ENCODE measurements around the gene MEGF11.

The MEGF11 gene

GRCh38 chr15:65957451-65957850 is 296.1 kb downstream of the MEGF11 start:
- no peak for DNase-seq

- no peak for DNase-seq
Observed at GRCh38 chr15:65956899-65957298, 296.7 kb downstream of the MEGF11 start.

GRCh38 chr15:65956307-65956706 is 297.2 kb downstream of the MEGF11 start:
- DNase-seq: no peak

GRCh38 chr15:65954289-65954741 is 299.2 kb downstream of the MEGF11 start:
- no peak for DNase-seq

GRCh38 chr15:65953622-65954021 is 299.9 kb downstream of the MEGF11 start:
- no peak for DNase-seq

GRCh38 chr15:65952391-65953053 is 301.0 kb downstream of the MEGF11 start:
- DNase-seq: no peak

- no peak for DNase-seq
Observed at GRCh38 chr15:65951007-65951406, 302.5 kb downstream of the MEGF11 start.

GRCh38 chr15:65949491-65949890 is 304.1 kb downstream of the MEGF11 start:
- DNase-seq: no peak

GRCh38 chr15:65949011-65949410 is 304.5 kb downstream of the MEGF11 start:
- DNase-seq: no peak

- DNase-seq: no peak
Observed at GRCh38 chr15:65948383-65948782, 305.2 kb downstream of the MEGF11 start.

GRCh38 chr15:65947041-65947440 is 306.5 kb downstream of the MEGF11 start:
- DNase-seq: no peak

- no peak for DNase-seq
Observed at GRCh38 chr15:65945616-65946015, 307.9 kb downstream of the MEGF11 start.

- DNase-seq: no peak
Observed at GRCh38 chr15:65944404-65944803, 309.1 kb downstream of the MEGF11 start.

GRCh38 chr15:65942436-65942835 is 311.1 kb downstream of the MEGF11 start:
- no peak for DNase-seq

- no peak for DNase-seq
Observed at GRCh38 chr15:65940618-65940909, 313.0 kb downstream of the MEGF11 start.

- DNase-seq: no peak
Observed at GRCh38 chr15:65939901-65940617, 313.5 kb downstream of the MEGF11 start.

GRCh38 chr15:65938604-65939003 is 314.9 kb downstream of the MEGF11 start:
- DNase-seq: no peak

GRCh38 chr15:65937476-65937875 is 316.1 kb downstream of the MEGF11 start:
- DNase-seq: no peak

- DNase-seq: no peak
Observed at GRCh38 chr15:65937054-65937453, 316.5 kb downstream of the MEGF11 start.

- no peak for DNase-seq
Observed at GRCh38 chr15:65936282-65936681, 317.3 kb downstream of the MEGF11 start.

- DNase-seq: no peak
Observed at GRCh38 chr15:65935391-65935790, 318.2 kb downstream of the MEGF11 start.

GRCh38 chr15:65931221-65931620 is 322.3 kb downstream of the MEGF11 start:
- DNase-seq: no peak

- no peak for DNase-seq
Observed at GRCh38 chr15:65930134-65930533, 323.4 kb downstream of the MEGF11 start.

- DNase-seq: no peak
Observed at GRCh38 chr15:65929573-65929972, 324.0 kb downstream of the MEGF11 start.

- DNase-seq: no peak
Observed at GRCh38 chr15:65927545-65927944, 326.0 kb downstream of the MEGF11 start.
